Measurements from ENCODE around the gene TMEM51. TPM values are rescaled to one million over a fixed set of nuclear protein-coding genes. Genes with fewer than 3 reads are reported as not detected.

Gene TMEM51
- total and polyA plus RNA-seq, 10 of the 15 experiments (the other 5 are each of a cell fraction or from before 2014, with no cell fraction given) = 0.55 to 4.8 (median 3.1) TPM

DNA sequence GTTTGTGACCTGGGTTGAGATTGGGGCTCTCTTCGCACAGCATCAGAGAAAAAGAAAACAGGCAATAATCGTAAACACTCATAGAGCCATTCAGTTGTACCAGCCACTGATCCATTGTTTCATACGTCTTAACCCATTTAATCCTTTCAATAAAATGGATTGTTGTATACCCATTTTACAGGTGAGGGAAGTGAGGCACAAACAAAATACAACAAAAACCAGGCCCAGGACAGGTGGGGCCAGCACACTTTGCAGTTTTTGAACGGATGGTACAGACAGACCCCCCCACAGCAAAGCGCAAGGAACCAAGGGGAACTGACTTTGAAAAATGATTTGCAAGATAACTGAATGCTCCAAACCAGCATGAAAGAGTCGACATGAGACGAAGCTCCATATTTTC is 89.2 kb downstream of the TMEM51 start:
- H3K9ac ChIP-seq (ENCODE audit: control insufficient read depth, insufficient read depth, low read length) = no peak overlapping the region
- H3K4me3 ChIP-seq = no peak overlapping the region
- WGBS (ENCODE audit: insufficient coverage, insufficient replicate concordance, low lambda C conversion rate, missing lambda C conversion rate) = 59% methylated on average over 7 of the region's 7 CpGs
- H3K9me3 ChIP-seq (replicated peaks; ENCODE audit: control insufficient read depth, insufficient read depth, low read length) = peaks cover 13% of the 10 kb centered on the region; the same call in 2 of the 3 replicates
- H3K4me1 ChIP-seq (ENCODE audit: control insufficient read depth, insufficient read depth, low read length) = peaks cover 10% of the 10 kb centered on the region
- CTCF ChIA-PET = interaction anchor here (0.6 to 1.0 kb wide), 2 partner anchors 12 to 87 kb away, joined by 3 to 5 read pairs; no protein-coding TSS in a partner anchor
- no peaks in the 10 kb centered on the region for H4K20me1 ChIP-seq (ENCODE audit: control insufficient read depth, insufficient read depth)
- DNase-seq (ENCODE audit: low read depth, low spot score) (no peak), ATAC-seq (no peak), FAIRE-seq (no peak)
- no TSS peak for BruUV-seq (replicated peaks)
- intact Hi-C loops (cut with micrococcal nuclease; ENCODE audit: unreplicated experiment) (no loop called here), in situ Hi-C loops (cut with MboI) (no loop called here)
- no peak overlapping the region for H3K27ac ChIP-seq (ENCODE audit: control insufficient read depth, insufficient read depth)
- no peak overlapping the region for H3K4me2 ChIP-seq (ENCODE audit: control insufficient read depth, insufficient read depth)
- no peaks in the 10 kb centered on the region for H3K79me2 ChIP-seq (ENCODE audit: control insufficient read depth, insufficient read depth, low read length)
- RAD21 ChIA-PET (ENCODE audit: unreplicated experiment) = interaction anchor here (1.7 kb wide), 1 partner anchor 11 kb away, joined by 4 read pairs; no protein-coding TSS in a partner anchor
- SMC1A ChIA-PET (ENCODE audit: uncharacterized antibody, unreplicated experiment) = interaction anchor here (0.5 to 4.9 kb wide), 6 partner anchors 9 to 61 kb away, joined by 3 to 25 read pairs (median 10); no protein-coding TSS in a partner anchor
- POLR2A ChIA-PET = interaction anchor here (2.0 kb wide), 1 partner anchor 19 kb away, joined by 9 read pairs; no protein-coding TSS in a partner anchor
- TF ChIP-seq SUPT20H (IDR thresholded peaks at IDR 0.05; ENCODE audit: borderline replicate concordance, control insufficient read depth, low read depth, low read length) (no peak), BCL11A (IDR thresholded peaks at IDR 0.05; ENCODE audit: low read depth, low read length) (no peak), NFYA (IDR thresholded peaks at IDR 0.05; ENCODE audit: borderline replicate concordance, low read depth, low read length) (no peak), SMAD1 (IDR thresholded peaks at IDR 0.05; ENCODE audit: low read depth, partially characterized antibody) (no peak), ESRRA (IDR thresholded peaks at IDR 0.05; ENCODE audit: low read length) (no peak)
- TF ChIP-seq, protein P1, sequence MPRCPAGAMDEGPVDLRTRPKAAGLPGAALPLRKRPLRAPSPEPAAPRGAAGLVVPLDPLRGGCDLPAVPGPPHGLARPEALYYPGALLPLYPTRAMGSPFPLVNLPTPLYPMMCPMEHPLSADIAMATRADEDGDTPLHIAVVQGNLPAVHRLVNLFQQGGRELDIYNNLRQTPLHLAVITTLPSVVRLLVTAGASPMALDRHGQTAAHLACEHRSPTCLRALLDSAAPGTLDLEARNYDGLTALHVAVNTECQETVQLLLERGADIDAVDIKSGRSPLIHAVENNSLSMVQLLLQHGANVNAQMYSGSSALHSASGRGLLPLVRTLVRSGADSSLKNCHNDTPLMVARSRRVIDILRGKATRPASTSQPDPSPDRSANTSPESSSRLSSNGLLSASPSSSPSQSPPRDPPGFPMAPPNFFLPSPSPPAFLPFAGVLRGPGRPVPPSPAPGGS (IDR thresholded peaks at IDR 0.05; ENCODE audit: borderline replicate concordance, insufficient read depth, low read depth, low read length, poor library complexity, severe bottlenecking) = no peak
- H2AFZ ChIP-seq (ENCODE audit: control insufficient read depth, low read depth, low read length) = no peak overlapping the region
- H3K27me3 ChIP-seq (replicated peaks in 1 of 2; ENCODE audit: control insufficient read depth in 2 of 2, insufficient read depth in 2 of 2, low read length in 1 of 2) = no peaks in the 10 kb centered on the region
- no peaks in the 10 kb centered on the region for H3K36me3 ChIP-seq (ENCODE audit: control insufficient read depth in 2 of 2, insufficient read depth in 2 of 2, low read length in 1 of 2)

Measured in GM12878 (cell line).